HG03103 (cell line): Measurements from ENCODE around the gene AGAP1.

Source experiments
- ATAC-seq: cut with Tn5 transposase; IDR thresholded peaks from one replicate; pipeline ENCODE4 v1.9.1; 2021; ENCODE audit warnings: low read depth; ENCODE audit not compliant: unreplicated experiment

The AGAP1 gene

GRCh38 chr2:235850771-235851551 lies 357.1 kb downstream of the AGAP1 start:
- ATAC-seq = no peak

- no peak for ATAC-seq
Measured at GRCh38 chr2:235851828-235852525, 358.1 kb downstream of the AGAP1 start.

GRCh38 chr2:235852526-235852920 lies 358.7 kb downstream of the AGAP1 start:
- ATAC-seq = no peak

- no peak for ATAC-seq
Measured at GRCh38 chr2:235854276-235854675, 360.4 kb downstream of the AGAP1 start.

- no peak for ATAC-seq
Measured at GRCh38 chr2:235855011-235855410, 361.2 kb downstream of the AGAP1 start.

GRCh38 chr2:235856151-235856854 lies 362.5 kb downstream of the AGAP1 start:
- no peak for ATAC-seq

GRCh38 chr2:235857598-235857997 lies 363.8 kb downstream of the AGAP1 start:
- no peak for ATAC-seq

- no peak for ATAC-seq
Measured at GRCh38 chr2:235858881-235859280, 365.0 kb downstream of the AGAP1 start.

- ATAC-seq = no peak
Measured at GRCh38 chr2:235859651-235860050, 365.8 kb downstream of the AGAP1 start.

- no peak for ATAC-seq
Measured at GRCh38 chr2:235860111-235860510, 366.3 kb downstream of the AGAP1 start.

GRCh38 chr2:235860871-235861270 lies 367.0 kb downstream of the AGAP1 start:
- no peak for ATAC-seq

GRCh38 chr2:235861383-235861782 lies 367.5 kb downstream of the AGAP1 start:
- no peak for ATAC-seq

- ATAC-seq = no peak
Measured at GRCh38 chr2:235863414-235863813, 369.6 kb downstream of the AGAP1 start.

GRCh38 chr2:235864302-235864701 lies 370.5 kb downstream of the AGAP1 start:
- no peak for ATAC-seq

- ATAC-seq = no peak
Measured at GRCh38 chr2:235864733-235865515, 371.1 kb downstream of the AGAP1 start.

- ATAC-seq = no peak
Measured at GRCh38 chr2:235866373-235866772, 372.5 kb downstream of the AGAP1 start.

GRCh38 chr2:235868224-235868623 lies 374.4 kb downstream of the AGAP1 start:
- ATAC-seq = no peak

GRCh38 chr2:235868645-235869044 lies 374.8 kb downstream of the AGAP1 start:
- ATAC-seq = no peak

GRCh38 chr2:235870515-235870914 lies 376.7 kb downstream of the AGAP1 start:
- ATAC-seq = no peak

- ATAC-seq = no peak
Measured at GRCh38 chr2:235876099-235876679, 382.3 kb downstream of the AGAP1 start.
